ENCODE data around the gene FAM216B.

The FAM216B gene

DNA sequence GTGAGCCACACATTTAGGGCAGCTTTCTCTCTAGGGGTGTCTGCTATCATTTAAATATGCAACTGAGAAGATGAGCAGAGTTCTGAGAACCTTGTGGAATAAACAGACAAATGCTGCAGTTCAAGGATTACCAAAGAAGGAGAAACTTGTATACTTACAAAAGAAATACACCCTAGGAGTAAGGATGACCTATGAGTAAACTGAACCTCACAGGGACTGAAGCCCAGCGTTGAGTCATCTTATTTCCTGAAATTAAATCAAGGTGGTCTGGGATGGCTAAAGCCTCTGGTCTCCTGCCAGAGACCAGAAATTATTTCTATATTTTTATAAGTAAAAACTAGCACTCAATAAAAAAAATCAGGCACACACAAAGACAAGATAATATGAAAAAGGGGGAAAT is 40.1 kb downstream of the FAM216B start:
- no peak overlapping the region for H3K4me3 ChIP-seq (ENCODE audit: low read depth, low read length)

DNA sequence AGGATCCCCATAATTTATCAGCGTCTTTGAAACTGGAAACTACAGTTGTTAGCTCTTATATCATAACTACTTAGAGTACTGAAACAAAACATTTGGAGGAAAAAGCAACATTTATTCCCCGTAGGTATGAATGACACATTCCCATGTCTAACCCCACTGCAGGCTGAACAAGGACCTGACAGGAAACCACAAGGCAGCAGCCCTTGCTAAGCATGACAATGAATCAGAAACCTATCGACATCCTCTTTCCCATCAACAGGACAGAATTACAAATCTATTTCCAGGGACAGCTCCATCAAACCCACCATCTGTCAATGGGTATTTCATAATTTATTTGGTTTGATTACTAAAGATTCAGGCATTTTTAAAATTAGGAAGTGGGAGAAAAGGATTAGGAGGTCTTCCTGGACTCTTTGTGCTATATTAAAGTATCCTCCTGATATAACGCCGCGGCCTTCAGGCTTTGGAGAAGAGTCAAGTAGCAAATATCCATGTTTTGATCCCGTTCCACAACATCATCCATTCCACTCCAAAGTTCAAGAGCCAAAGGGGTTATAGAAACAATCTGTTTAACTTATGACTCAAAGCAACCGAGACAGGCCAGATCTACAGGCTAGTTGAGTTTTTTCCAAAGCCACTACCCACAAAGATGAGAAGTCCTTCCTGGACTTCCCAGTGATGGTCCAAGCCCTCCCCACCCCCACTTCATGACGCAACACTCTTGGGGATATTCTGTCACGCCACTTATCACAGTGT is 51.1 kb downstream of the FAM216B start:
- H3K4me3 ChIP-seq (ENCODE audit: low read depth, low read length): no peak overlapping the region

DNA sequence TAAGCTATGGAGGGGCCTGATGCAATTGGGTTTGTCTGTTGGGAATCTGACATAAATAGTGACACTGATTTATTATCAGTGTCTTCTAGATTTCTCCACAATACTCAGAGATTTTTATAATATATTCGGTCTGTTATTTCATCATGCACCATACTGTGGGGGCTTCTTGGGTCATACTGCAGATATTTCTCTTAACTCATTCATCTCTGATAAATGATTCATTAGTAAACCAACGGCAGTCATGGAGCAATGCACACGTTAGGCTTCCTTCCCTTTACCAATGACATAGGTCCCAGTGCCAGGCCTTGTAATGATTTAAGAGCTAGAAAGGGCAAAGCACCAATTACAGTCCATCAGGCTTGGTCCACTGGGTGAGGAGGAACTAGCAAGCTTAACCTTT is 53.6 kb downstream of the FAM216B start:
- H3K4me3 ChIP-seq (ENCODE audit: low read depth, low read length): no peak overlapping the region

DNA sequence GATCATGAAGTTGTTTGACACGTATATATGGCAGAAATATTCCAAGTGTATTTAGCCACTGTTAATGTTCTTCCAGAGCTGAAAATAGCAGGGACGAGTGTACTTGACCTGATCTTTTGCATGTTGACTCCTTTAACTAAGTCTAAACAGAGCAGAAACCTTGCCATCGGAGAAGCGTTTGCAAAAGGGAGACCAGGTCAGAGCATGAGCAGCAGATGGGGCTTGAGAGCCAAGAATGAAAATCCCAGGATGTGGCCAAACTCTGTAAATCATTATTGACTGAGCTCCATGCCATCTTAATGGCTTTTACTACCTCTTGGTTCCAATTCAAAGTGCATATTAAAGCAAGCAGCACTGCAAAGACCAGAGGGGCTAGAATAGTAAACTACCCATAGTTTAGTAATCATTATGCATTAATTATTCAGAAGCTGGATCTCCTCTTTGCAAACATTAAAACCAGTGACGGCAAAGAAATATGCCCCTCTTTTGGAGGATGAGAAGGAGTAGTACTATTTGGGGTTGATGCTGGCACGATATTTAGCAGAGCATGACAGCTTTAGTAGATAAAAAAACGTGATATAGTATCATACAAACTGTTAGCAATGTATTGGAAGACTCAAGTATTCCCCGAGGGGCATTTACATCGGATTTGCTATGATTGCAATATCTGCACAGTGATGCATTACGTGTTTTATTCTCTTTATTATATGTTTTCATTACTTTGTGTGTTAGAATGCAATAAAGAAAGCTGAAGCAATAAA is 55.7 kb downstream of the FAM216B start:
- H3K4me3 ChIP-seq (ENCODE audit: low read depth, low read length): no peak overlapping the region

Measured in iPS-11a (cell line).